ENCODE data around the gene PCSK5.
"Not testable (repeated sequence)": the region's sequence is repeated elsewhere in the genome, so short reads cannot be mapped to it uniquely, and the experiment has no call there.

Gene PCSK5

GRCh38 chr9:75927356-75927755, 36.9 kb downstream of the PCSK5 start:
- no peak for DNase-seq

GRCh38 chr9:75930190-75930589, 39.7 kb downstream of the PCSK5 start:
- no peak for DNase-seq

GRCh38 chr9:75930730-75931321, 40.4 kb downstream of the PCSK5 start:
- DNase-seq: no peak

GRCh38 chr9:75933982-75934381, 43.5 kb downstream of the PCSK5 start:
- no peak for DNase-seq

GRCh38 chr9:75935591-75935990, 45.1 kb downstream of the PCSK5 start:
- DNase-seq: no peak

- DNase-seq: no peak
Observed at GRCh38 chr9:75937521-75938258, 47.2 kb downstream of the PCSK5 start.

GRCh38 chr9:75938946-75939345, 48.5 kb downstream of the PCSK5 start:
- DNase-seq: no peak

- no peak for DNase-seq
Observed at GRCh38 chr9:75939536-75940111, 49.2 kb downstream of the PCSK5 start.

- no peak for DNase-seq
Observed at GRCh38 chr9:75941066-75941465, 50.6 kb downstream of the PCSK5 start.

- DNase-seq: no peak
Observed at GRCh38 chr9:75941577-75942311, 51.3 kb downstream of the PCSK5 start.

- DNase-seq: no peak
Observed at GRCh38 chr9:75946766-75947165, 56.3 kb downstream of the PCSK5 start.

GRCh38 chr9:75947233-75947632, 56.8 kb downstream of the PCSK5 start:
- no peak for DNase-seq

- DNase-seq: no peak
Observed at GRCh38 chr9:75950998-75951397, 60.5 kb downstream of the PCSK5 start.

GRCh38 chr9:75953218-75953617, 62.7 kb downstream of the PCSK5 start:
- no peak for DNase-seq

- no peak for DNase-seq
Observed at GRCh38 chr9:75956161-75956560, 65.7 kb downstream of the PCSK5 start.

- DNase-seq: no peak
Observed at GRCh38 chr9:75957116-75957515, 66.6 kb downstream of the PCSK5 start.

- no peak for DNase-seq
Observed at GRCh38 chr9:75958226-75958625, 67.8 kb downstream of the PCSK5 start.

GRCh38 chr9:75960551-75960950, 70.1 kb downstream of the PCSK5 start:
- DNase-seq: no peak

- no peak for DNase-seq
Observed at GRCh38 chr9:75962013-75962661, 71.7 kb downstream of the PCSK5 start.

- DNase-seq: no peak
Observed at GRCh38 chr9:75962662-75963036, 72.2 kb downstream of the PCSK5 start.

- not testable (repeated sequence) for DNase-seq
Observed at GRCh38 chr9:75963321-75963720, 72.8 kb downstream of the PCSK5 start.

GRCh38 chr9:75964427-75964826, 74.0 kb downstream of the PCSK5 start:
- DNase-seq: no peak

GRCh38 chr9:75965231-75965630, 74.8 kb downstream of the PCSK5 start:
- DNase-seq: no peak
